Natural killer cell treated with Interleukin-12 subunit alpha and Interleukin-12 subunit beta and Interleukin-15 and Interleukin-18, amount 100 ng/mL, for 72 hours (primary cell): ENCODE measurements around the gene MMADHC. TPM values are rescaled to one million over a fixed set of nuclear protein-coding genes. Genes with fewer than 3 reads are reported as not detected.

Source experiments
- ATAC-seq, 2 donors: fragments of 150-1000 bp; cut with Tn5 transposase in 1 of 2; sonication (Bioruptor Pico), chemical (Tn5 transposase) in 1 of 2; 2 replicates each; pipeline ENCODE4 v1.10.0; 2021
- DNase-seq: peaks from one replicate; pipeline ENCODE4 v3.0.0; 2022; ENCODE audit warnings: low spot score
- H3K27ac Mint-ChIP-seq, 2 donors: 1 replicate in 1 of 2; 2 replicates in 1 of 2; pipeline ENCODE4 v1.8.0; 2022; ENCODE audit warnings: mixed read lengths in 2 of 2, mild to moderate bottlenecking in 1 of 2, moderate library complexity in 1 of 2
- H3K27me3 Mint-ChIP-seq, 2 donors: 1 replicate in 1 of 2; 2 replicates in 1 of 2; pipeline ENCODE4 v1.8.0; 2022; ENCODE audit warnings: mixed read lengths in 2 of 2
- H3K36me3 Mint-ChIP-seq: one replicate; pipeline ENCODE4 v1.8.0; 2022; ENCODE audit warnings: mixed read lengths
- H3K4me1 Mint-ChIP-seq, 2 donors: 1 replicate in 1 of 2; 2 replicates in 1 of 2; pipeline ENCODE4 v1.8.0; 2022; ENCODE audit warnings: low read depth in 2 of 2, mixed read lengths in 2 of 2, mild to moderate bottlenecking in 1 of 2
- H3K4me3 Mint-ChIP-seq: one replicate; pipeline ENCODE4 v1.8.0; 2022; ENCODE audit warnings: mixed read lengths
- H3K9me3 Mint-ChIP-seq: 2 replicates; pipeline ENCODE4 v1.8.0; 2022; ENCODE audit warnings: mixed read lengths
- total RNA-seq, 2 donors: library from RNA; stranded (reverse); gene quantifications; one replicate each; pipeline ENCODE4 v1.2.3, GENCODE V29; 2022

MMADHC gene
- total RNA-seq, 2 donors from 2014 or later = 77.8 to 106 TPM

DNA sequence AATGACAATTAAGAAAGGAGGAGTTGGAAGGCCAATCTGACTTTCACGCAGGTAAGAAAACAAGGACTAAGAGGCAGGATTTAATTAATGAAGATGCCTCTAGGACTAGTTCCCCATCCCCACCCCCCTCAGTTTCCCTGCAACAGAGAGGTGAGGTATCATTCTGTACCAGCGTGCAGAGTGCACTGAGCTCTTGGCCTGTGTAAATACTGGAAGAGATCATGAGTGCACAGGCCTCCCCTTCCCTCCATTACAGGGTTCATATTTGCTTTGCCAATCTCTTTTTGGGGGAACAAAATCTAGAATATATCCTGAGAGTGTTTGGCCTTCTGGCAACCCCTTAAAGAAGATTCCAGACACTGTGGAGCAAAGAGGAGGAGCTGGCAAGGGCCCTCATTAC, 60.9 kb downstream of the MMADHC start:
- ATAC-seq = no peak
- no peaks in the 10 kb centered on the region for H3K36me3 Mint-ChIP-seq
- H3K9me3 Mint-ChIP-seq = peaks cover 13% of the 10 kb centered on the region
- no peaks in the 10 kb centered on the region for H3K4me1 Mint-ChIP-seq
- no peak for DNase-seq
- peaks cover 13 to 26% of the 10 kb centered on the region in 2 donors for H3K27me3 Mint-ChIP-seq
- H3K4me3 Mint-ChIP-seq = no peak overlapping the region
- H3K27ac Mint-ChIP-seq = no peak overlapping the region

GRCh38 chr2:149525323-149525722, 62.3 kb downstream of the MMADHC start:
- ATAC-seq (no peak), DNase-seq (no peak)
- H3K9me3 Mint-ChIP-seq = peaks cover 13% of the 10 kb centered on the region
- H3K36me3 Mint-ChIP-seq = no peaks in the 10 kb centered on the region
- no peak overlapping the region for H3K4me3 Mint-ChIP-seq
- no peaks in the 10 kb centered on the region for H3K4me1 Mint-ChIP-seq
- H3K27me3 Mint-ChIP-seq = peaks cover 10 to 26% of the 10 kb centered on the region in 2 donors
- H3K27ac Mint-ChIP-seq = no peak overlapping the region
